Stimulated activated CD4-positive, alpha-beta T cell treated with anti-CD3 and anti-CD28 coated beads, Interleukin-15, amount 100 ng/mL, for 48 hours (primary cell): ENCODE data around the gene ZNF530.

Source experiments
- DNase-seq, 2 donors: peaks; one replicate each; pipeline ENCODE4 v3.0.0-alpha.2; 2020; ENCODE audit warnings: low read depth in 2 of 2

Gene ZNF530

DNA sequence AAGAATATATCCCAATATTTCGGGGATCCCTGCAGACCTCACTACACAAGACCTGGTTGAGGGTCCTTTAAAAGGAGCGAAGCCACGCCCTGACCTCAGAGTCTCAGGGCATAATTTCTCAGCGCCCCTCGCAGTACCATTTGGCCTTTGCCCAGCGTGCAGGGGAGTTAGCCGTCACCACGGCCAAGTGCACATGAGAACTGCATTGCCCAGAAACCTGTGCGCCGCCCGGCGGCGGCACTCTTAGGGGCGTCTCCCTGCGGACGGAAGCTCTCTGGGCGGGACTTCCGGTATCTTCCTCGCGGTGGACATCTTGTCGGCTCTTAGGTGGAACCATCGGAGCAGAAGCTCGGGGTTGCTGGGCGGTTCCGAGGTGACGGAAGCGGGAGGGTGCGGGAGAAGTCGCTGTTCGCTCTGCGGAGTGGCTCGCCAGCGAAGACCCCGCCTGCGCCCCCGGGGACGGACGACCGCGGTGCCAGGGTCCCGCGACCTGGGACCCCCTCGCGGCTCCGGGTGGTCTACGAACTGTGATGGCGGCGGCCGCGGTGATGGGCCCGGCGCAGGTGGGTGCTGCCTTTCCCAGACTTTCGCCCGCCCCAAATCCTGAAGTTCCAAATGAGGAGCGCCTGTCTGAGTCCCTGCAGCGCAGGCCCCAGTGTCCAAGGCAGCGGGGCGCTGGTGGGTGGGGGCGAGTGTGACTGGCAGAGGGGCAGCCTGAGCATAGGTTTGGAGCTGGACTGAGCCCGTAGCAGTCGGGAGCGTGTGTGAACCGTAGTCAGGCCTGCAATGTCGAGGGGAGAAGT is 14.5 kb downstream of the ZNF530 start, which contains the start of gene ZNF134:
TSS of gene ZNF134 (plus strand) at position 302 of the 803 bp plus-strand sequence. CDS start 5,227 bp downstream, outside the sequence.
- DNase-seq = peak; percentile 83 to 89

DNA sequence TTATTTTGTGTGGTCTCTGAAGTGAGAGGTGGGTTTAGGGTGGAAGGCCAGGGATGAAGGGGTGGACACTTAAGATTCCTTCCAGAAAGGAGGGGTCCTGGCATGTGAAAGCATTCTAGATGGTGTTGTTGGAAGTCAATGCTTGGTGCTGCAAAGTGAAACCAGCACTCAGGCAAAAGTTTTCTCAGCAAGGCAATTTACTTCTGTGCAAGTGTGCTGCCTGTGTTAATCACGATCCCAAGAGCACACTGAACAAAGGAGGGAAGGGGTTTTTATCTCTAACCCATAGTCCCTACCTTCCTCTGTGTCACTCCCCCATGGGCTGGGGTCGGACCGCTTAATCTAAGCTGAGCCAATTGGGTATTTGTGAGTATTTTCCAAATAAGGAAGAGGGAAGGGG is 15.7 kb downstream of the ZNF530 start:
- no peak for DNase-seq

DNA sequence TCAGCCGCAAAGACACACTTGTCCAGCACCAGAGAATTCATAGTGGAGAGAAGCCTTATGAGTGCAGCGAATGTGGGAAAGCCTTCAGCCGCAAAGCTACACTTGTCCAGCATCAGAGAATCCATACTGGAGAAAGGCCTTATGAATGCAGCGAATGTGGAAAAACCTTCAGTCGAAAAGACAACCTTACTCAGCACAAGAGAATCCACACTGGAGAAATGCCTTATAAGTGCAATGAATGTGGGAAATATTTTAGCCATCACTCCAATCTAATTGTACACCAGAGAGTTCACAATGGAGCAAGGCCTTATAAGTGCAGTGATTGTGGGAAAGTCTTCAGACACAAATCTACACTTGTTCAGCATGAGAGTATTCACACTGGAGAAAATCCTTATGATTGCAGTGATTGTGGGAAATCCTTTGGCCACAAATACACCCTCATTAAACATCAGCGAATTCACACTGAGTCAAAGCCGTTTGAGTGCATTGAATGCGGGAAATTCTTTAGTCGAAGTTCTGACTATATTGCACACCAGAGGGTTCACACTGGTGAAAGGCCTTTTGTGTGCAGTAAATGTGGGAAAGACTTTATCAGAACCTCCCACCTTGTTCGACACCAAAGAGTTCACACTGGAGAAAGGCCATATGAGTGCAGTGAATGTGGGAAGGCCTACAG is 21.1 kb downstream of the ZNF530 start:
- DNase-seq = no peak

DNA sequence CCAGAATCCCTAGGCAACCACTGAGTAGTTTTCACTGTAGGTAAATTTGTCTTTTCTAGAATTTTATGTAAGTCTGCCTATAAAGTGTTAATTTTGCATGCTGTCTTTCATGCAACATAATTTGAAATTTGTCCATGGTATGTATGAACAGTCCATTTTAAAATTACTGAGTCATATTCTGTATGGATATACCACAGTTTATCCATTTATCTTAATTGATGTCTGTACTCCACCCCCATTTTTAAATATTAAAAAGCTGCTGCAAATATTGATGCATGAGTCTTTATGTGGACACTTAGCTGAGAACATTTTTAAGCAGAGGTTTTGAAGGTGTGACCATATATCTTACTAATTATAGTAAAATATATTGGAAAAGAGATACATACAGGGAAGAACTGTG is 23.4 kb downstream of the ZNF530 start:
- DNase-seq = no peak

DNA sequence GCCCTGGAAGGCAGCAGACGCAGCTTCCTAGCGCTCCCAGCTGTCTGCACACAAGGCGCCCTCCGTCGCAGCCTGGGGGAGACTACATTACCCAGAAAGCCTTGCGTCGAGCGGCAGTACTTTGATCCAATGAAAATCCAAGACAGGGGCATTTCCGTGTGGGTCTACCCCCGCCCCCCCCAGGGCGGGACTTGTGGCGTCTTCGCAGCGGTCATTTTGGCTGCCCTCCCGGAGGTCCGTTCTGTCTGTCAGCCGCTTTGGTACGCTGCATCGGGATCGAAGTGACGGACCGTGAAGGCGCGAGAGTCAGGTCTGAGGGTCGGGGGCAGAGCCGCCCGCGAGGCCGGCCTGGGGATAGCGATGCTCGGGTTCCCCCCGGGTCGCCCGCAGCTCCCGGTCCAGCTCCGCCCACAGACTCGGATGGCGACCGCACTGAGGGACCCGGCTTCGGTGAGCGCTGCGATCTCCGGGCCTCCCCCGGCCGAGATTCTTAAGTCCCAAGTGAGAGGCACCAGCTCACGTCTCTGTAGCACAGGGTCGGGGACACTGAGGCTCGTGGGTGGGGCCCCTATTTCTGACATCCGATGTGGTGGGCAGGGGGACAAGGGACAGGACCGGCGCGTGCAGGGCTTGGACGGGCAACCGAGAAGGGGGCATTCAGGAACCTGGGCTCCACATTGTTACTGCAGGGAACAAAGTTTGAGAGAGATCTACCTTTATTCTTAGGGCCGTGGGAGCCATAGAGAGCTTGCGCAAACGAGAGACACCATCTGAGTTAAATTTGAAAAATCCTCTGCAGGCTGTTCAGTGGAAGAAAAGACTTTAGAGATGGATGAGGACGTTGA is 33.5 kb downstream of the ZNF530 start, which contains the start of gene ZNF211:
TSS of gene ZNF211 (plus strand) at position 182 of the 845 bp plus-strand sequence. CDS start at position 361, 179 bp downstream.
- peak; percentile 74 to 78 for DNase-seq

DNA sequence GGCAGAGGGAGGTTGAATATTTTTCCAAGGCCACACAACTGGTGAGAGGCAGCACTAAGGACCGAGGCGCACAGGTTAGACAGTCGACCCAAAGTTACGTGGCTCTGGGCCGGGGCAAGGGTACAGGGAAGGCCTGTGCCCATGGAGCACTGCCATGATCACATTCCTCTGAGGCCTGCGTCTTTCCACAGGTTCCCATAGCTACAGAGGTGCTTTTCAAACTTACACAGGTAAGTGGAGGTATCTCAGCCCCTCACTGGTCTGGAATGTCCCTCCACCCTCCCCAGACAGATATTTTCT is 34.1 kb downstream of the ZNF530 start:
- no peak for DNase-seq

DNA sequence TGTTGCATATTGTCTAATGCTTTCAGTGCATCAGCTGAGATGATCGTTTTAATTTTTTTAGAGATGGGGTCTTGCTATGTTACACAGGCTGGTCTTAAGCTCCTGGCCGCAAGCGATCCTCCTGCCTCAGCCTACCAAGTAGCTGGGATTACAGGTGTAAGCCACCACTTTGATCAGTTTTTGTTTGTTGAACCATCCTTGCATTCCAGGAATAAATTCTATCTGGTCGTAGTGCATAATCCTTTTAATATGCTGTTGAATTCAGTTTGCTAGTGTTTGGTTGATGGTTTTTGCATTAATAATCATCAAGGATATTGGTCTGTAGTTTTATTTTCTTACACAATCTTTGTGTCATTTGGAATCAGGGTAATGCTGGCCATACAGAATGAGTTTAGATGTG is 37.7 kb downstream of the ZNF530 start:
- no peak for DNase-seq

DNA sequence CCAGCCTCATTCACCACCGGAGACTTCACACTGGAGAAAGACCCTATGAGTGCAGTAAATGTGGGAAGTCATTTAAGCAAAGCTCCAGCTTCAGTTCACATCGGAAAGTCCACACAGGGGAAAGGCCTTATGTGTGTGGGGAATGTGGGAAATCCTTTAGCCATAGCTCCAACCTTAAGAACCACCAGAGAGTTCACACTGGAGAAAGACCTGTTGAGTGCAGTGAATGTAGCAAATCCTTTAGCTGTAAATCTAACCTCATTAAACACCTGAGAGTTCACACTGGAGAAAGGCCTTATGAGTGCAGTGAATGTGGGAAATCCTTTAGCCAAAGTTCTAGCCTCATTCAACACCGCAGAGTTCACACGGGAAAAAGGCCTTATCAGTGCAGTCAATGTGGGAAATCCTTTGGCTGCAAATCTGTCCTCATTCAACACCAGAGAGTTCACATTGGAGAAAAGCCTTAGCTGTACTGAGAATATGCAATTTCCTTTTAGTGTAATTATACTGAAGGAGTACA is 42.1 kb downstream of the ZNF530 start:
- DNase-seq = no peak

DNA sequence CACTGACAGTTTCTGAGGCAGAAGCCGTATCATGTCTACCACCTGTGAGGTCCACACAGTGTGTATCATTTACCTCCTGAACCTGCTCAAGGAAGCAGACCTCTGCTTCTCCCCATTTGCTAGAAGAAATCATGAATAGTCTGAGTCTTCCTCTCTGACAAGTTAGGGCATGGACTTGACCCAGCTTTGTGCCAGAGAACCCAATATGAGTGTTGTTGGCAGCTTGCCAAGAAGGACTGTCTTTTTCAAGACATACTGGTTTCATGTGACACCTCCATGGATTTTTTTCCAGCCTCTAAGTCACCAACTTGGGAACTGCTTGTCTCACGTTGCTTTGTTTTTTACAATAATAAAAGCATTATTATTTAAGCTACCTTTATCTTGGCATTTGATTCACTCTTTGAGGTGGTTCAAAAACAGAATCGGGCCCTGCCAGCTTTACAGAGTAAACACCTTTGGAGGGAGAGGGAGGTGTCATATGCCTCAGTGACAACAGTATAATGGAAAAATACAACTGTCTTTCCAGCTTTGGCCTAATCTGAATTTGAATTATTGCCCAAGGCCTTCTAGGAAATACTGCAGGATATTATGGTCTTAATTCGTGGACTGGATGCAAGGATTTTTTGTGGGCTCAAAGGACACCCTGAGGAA is 42.8 kb downstream of the ZNF530 start:
- no peak for DNase-seq

DNA sequence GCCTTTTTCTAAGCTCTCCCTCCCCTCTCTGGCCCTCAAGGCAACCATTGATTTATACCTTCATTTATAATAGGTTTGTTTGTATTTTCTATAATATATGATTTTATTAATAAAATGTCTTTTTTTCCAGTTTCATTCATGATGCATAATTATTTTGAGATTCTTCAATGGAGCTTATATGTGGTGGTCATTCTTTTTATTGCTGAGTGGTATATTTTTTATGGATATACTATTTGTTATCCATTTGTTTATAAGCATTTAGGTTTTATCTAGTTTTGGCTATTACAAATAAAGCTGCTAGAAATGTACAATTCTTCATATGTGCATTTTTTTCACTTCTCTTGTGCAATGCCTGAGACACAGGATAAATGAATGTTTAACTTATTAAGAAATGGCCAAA is 44.0 kb downstream of the ZNF530 start:
- no peak for DNase-seq

DNA sequence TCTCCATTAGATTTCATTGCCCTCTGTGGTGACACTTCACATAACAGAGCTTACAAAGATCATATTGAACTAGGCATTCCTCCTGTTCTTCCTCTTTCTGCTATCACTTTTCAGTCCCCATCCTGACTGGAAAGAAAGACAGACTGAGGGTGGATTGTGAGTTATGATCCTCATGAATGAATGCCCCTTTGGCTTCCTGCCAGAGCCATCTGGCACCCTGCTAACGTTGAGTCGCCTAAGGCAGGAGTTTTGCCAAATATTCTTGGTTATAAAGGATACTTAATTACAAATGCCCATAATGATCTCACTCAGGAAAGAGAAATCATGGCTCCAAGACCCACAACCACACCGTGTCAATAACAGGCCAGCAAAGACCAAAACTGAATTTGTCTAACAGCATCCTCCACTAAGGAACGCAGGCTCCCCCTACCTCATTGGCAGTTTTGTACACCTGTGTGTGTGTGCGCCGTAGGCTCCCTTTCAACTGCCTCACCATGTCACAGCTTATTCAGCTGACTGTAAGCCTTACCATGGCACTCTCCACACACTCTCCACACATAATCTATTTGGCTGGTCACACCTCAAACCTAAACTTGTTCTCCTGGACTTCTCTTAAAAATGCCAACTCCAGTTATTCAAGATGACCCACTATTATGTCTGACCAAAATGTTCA is 48.8 kb downstream of the ZNF530 start:
- DNase-seq = no peak

DNA sequence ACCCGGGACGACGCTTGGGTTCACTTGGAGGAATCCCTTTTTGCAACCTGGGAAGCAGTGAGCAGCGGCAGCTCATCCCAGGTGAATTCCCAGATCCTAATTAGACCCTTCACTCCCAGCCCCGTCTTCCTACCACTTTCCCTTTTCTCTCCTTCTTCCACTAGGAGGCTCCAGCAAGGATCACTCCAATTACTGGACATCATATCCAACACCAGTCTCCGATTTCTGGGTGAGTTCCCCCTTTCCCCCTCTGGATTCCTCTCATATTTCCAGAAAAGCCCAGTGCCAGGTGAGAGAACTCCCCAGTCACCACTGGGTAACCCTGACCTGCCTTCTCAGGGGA is 51.9 kb downstream of the ZNF530 start:
- DNase-seq = no peak

DNA sequence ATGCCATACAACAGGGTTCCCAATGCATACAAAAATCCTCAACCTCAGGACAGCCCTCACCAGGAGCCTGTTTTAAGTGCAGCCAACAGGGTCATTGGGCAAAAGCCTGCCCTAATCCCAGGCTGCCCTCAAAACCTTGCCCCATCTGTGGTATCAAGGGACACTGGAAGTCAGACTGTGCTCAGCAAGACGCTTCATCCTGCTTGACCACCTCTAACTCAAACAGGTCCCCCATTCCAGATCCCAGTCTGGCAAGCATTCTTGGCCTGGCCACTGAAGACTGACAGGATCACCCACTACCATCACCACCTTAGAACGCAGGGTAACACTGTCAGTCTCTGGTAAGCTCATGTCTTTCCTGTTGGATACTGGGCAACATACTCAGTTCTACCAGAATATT is 54.0 kb downstream of the ZNF530 start:
- no peak for DNase-seq

DNA sequence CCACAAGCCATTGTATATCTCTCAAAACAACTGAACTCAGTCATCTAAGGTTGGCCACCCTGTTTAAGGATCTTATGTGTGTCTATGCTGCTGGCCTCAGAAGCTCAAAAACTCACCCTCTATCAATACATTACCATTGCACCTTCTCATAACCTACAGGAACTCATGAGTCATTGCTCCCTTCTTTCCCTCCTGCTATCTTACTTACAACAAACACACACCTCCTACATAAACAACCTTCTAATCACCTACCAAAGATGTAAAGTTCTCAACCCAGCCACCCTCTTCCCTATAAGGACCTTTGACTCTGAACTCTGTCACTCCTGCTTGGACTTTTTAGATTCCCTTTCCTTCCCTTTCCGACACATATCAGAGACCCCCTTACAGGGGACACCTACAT is 55.8 kb downstream of the ZNF530 start:
- no peak for DNase-seq

DNA sequence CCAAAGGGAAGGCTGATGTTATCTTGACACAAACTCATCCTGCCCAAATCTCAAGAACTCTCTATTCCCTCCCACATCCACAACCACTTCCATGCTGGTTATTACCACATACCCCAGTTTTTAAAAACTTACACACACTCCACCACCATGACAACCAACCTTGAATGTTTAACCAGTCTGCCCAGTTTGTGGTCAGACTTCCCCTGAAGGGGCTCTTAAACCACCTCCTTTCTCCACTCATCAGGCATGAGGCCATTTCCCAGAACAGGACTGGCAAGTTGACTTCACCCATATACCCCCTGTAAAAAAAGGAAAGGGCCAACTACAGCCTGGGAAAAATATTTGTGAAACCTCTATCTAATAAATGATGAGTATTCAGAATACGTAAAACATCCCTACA is 56.7 kb downstream of the ZNF530 start:
- DNase-seq = no peak
